ENCODE measurements around the gene DDX1. TPM values are rescaled to one million over a fixed set of nuclear protein-coding genes. Genes with fewer than 3 reads are reported as not detected.

DDX1 gene
- total and polyA plus RNA-seq, 10 of the 15 experiments (the other 5 are each of a cell fraction or from before 2014, with no cell fraction given) = 53.2 to 134 (median 85.6) TPM

DNA sequence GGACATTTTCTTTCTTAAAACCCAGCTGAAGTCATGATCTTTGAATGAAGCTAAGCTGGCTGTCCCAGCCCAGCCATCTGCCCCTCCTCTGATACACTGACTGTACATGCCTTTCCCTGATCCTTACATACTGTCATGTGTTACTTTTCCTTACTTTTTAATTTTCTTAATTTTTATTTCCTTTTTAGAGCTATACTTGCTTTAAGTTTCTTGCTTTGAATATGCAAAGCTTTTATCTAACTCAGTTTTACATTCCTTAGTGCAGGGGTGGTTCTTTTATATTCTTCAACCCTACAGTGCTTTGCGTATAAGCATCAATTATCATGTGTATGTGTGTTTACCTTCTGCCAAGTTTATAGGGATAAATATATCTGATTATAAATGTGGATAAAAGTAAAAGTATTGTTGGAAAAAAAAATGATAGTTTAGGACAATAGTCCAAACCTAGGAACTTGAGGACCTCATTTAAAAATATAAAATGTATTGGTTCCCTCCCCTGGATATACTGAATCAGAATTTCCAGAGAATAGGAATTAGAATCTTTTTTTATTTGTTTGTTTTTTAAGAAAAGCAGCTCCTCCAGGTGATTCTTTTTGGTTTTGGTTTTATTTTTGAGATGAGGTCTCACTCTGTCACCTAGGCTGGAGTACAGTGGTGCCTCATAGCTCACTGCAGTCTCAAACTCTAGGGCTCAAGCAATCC lies 17.8 kb downstream of the DDX1 start (continued):
- TF ChIP-seq, protein P1, sequence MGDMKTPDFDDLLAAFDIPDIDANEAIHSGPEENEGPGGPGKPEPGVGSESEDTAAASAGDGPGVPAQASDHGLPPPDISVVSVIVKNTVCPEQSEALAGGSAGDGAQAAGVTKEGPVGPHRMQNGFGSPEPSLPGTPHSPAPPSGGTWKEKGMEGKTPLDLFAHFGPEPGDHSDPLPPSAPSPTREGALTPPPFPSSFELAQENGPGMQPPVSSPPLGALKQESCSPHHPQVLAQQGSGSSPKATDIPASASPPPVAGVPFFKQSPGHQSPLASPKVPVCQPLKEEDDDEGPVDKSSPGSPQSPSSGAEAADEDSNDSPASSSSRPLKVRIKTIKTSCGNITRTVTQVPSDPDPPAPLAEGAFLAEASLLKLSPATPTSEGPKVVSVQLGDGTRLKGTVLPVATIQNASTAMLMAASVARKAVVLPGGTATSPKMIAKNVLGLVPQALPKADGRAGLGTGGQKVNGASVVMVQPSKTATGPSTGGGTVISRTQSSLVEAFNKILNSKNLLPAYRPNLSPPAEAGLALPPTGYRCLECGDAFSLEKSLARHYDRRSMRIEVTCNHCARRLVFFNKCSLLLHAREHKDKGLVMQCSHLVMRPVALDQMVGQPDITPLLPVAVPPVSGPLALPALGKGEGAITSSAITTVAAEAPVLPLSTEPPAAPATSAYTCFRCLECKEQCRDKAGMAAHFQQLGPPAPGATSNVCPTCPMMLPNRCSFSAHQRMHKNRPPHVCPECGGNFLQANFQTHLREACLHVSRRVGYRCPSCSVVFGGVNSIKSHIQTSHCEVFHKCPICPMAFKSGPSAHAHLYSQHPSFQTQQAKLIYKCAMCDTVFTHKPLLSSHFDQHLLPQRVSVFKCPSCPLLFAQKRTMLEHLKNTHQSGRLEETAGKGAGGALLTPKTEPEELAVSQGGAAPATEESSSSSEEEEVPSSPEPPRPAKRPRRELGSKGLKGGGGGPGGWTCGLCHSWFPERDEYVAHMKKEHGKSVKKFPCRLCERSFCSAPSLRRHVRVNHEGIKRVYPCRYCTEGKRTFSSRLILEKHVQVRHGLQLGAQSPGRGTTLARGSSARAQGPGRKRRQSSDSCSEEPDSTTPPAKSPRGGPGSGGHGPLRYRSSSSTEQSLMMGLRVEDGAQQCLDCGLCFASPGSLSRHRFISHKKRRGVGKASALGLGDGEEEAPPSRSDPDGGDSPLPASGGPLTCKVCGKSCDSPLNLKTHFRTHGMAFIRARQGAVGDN (IDR thresholded peaks at IDR 0.05) = no peak
- no peak for TF ChIP-seq NFYA (IDR thresholded peaks at IDR 0.05; ENCODE audit: borderline replicate concordance, low read depth, low read length)
- TF ChIP-seq, protein P2, sequence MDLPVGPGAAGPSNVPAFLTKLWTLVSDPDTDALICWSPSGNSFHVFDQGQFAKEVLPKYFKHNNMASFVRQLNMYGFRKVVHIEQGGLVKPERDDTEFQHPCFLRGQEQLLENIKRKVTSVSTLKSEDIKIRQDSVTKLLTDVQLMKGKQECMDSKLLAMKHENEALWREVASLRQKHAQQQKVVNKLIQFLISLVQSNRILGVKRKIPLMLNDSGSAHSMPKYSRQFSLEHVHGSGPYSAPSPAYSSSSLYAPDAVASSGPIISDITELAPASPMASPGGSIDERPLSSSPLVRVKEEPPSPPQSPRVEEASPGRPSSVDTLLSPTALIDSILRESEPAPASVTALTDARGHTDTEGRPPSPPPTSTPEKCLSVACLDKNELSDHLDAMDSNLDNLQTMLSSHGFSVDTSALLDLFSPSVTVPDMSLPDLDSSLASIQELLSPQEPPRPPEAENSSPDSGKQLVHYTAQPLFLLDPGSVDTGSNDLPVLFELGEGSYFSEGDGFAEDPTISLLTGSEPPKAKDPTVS (IDR thresholded peaks at IDR 0.05; ENCODE audit: low read depth, low read length) = no peak
- TF ChIP-seq NRF1 (conservative IDR thresholded peaks at IDR 0.05; ENCODE audit: low read depth, low read length) = no peak
- no peak for TF ChIP-seq RB1 (IDR thresholded peaks at IDR 0.05; ENCODE audit: borderline replicate concordance)
- TF ChIP-seq ETV6 (conservative IDR thresholded peaks at IDR 0.05 in 1 of 2, IDR thresholded peaks at IDR 0.05 in 1 of 2; ENCODE audit: borderline replicate concordance in 1 of 2, low read depth in 1 of 2) = no peak
- no peak for TF ChIP-seq LARP7 (IDR thresholded peaks at IDR 0.05)
